GM18519 (cell line): ENCODE data around the gene RAB23.
"Not testable (repeated sequence)": the region's sequence is repeated elsewhere in the genome, so short reads cannot be mapped to it uniquely, and the experiment has no call there.

ENCODE experiments used
- ATAC-seq: cut with Tn5 transposase; IDR thresholded peaks from one replicate; pipeline ENCODE4 v1.9.1; 2021; ENCODE audit warnings: mild to moderate bottlenecking, moderate library complexity; ENCODE audit not compliant: unreplicated experiment, low FRiP score

RAB23 gene

GRCh38 chr6:57243954-57244353, 21.8 kb upstream of the RAB23 start:
- no peak for ATAC-seq

- ATAC-seq = not testable (repeated sequence)
These were observed 21.4 kb upstream of the RAB23 start for GRCh38 chr6:57243526-57243925.

GRCh38 chr6:57242505-57242904, 20.4 kb upstream of the RAB23 start:
- no peak for ATAC-seq

DNA sequence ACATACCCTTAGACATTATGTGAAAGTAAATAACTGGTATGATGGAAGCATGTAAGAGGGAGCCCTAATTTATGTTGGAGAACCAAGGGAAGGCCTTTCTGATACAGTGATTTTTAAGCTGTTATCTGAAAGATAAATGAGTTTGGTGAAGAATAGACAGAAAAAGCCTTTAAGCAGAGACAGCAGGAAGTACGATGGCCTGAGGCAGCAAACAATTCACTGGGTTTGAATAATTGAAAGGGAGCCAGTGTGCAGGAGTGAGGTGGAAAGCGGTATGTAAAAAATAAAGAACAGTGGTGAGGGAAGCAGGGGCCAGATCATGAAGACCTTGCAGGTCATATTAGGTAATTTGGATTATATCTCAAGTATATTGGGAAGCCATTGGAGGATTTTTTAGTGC, 4.1 kb upstream of the RAB23 start:
- no peak for ATAC-seq

DNA sequence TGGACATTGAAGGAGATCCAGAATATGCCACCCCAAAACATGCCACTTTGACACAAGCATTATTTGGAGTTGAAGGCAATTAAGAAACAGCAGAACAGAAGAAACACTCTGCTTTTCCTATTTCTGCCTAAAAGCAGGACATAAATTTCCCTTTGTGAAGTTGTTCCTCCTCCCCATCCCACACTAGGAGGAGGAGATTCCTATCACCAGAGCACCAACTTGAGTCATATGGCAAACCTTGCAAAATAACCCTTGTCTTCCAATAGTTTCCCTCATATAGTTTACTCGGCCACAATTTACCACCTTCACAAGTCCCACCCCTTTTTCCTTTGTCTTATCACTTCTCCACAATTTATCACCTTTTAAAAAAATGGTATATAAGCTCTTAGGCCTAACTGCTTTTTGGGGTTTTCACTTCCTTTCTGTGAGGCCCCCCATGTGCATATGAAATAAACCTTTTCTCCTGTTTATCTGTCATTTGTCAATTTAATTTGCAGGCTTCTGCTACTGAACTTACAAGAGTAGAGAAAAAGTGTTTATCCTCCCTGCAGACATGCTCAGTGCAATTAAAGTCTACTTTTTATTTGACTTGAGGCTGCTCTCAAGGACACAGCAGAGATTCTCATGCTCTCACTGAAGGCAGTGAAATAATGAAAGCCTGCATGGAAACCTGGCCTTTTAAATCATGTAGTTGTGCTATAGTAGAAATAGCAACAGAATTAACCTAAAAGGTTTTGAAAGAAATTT, 2.8 kb upstream of the RAB23 start:
- ATAC-seq = no peak

- no peak for ATAC-seq
These were observed 603 bp upstream of the RAB23 start for GRCh38 chr6:57222743-57223077.

GRCh38 chr6:57221191-57221935, 744 bp downstream of the RAB23 start:
- ATAC-seq = peak; percentile 31

- no peak for ATAC-seq
These were observed 1.9 kb downstream of the RAB23 start for GRCh38 chr6:57220083-57220703.

DNA sequence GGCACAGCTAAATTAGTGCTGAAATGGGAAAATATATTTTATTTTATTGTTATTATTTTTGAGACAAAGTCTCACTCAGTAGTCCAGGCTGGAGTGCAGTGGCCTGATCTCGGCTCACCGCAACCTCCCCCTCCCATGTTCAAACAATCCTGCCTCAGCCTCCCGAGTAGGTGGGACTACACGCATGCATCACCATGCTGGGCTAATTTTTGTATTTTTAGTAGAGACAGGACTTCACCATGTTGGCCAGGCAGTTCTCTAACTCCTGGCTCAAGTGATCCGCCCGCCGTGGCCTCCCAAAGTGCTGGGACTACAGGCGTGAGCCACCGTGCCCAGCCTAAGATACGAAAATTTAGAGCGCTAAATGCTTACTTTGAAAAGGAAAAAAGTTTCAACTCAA, 4.8 kb downstream of the RAB23 start:
- ATAC-seq = no peak

DNA sequence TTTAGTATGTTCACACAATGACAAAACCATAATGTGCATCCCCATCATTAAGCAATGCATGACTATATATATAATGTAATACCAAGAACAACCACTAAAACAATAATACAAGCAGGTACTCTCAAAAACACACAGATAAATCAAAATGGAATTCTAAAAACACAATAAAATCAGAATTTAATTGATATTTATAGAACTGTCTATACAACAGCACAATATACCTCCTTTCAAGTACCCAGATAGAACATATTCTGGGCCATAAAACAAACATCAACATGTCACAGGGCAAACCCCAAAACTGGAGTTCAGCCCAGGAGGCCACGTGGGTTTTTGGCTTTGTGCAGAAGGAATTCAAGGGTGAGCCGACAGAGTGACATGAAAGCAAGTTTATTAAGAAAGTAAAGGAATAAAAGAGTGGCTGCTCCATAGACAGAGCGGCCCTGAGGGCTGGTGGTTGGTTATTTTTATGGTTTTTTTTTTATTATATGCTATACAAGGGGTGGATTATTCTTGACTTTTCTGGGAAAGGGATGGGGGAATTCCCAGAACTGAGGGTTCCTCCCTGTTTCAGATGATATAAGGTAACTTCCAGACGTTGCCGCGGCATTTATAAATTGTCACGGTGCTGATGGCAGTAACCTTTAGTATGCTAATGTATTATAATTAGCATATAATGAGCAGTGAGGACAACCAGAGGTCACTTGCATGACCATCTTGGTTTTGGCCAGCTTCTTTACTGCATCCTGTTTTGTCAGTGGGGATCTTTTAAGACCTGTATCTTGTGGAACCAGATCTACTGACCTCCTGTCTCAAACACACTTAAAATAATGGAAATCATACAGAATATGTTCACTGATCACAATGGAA, 5.6 kb downstream of the RAB23 start:
- ATAC-seq = no peak

- ATAC-seq = no peak
These were observed 6.8 kb downstream of the RAB23 start for GRCh38 chr6:57215260-57215659.

- ATAC-seq = no peak
These were observed 12.0 kb downstream of the RAB23 start for GRCh38 chr6:57210060-57210459.

DNA sequence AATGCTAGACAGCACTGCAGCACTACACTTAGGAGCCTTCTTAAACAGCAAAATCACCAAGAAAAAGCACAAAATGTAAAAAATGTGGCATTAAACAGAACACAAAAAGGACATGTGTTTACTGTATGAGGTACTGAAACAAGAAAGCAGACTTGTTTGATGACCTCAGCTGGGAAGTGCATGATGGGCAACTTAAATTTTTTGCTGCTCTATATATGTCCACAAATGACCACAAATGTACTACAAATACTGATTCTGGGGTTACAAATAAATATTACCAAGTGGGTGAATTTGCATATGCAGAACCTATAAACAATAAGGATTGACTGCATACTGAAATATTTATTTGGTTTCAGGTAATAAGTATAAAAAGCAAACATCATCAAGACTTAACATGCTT, 13.1 kb downstream of the RAB23 start:
- no peak for ATAC-seq

DNA sequence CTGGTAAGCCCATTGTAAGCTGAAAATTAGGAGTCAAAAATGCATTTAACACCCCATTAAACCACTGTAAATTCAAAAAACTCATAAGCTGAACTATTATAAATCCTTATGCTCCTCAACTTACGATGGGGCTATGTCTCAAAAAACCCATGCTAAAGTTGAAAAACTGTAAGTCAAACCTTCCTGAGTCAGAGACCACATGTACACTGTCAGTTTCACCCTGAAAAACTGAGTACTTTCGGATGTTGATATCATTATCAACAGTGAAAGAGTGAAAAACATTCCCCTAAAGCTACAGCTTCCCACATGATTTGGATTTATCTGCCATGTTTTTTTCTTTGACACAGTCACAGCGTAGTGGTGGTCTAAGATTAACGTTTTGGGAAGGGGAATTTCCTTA, 14.2 kb downstream of the RAB23 start:
- no peak for ATAC-seq

DNA sequence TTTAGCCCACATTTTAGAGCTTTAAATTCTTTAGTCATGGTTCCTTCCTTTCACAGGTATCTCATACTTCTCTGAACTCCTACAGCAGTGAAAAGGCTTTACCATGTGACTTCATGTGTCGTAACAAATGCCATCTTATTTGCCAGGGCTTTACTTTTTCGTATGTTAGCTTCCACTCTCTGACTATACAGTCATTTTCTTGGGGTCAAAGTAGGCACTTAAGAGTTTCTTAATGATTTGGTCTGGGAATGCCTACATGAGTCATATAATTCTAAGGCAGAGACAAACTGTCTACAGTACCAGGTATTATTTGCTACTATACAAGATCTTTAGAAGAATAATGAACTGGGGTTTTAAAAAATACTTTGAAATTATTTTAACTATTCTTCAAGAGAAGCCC, 15.0 kb downstream of the RAB23 start:
- ATAC-seq = no peak

- ATAC-seq = no peak
These were observed 16.4 kb downstream of the RAB23 start for GRCh38 chr6:57205550-57206328.

DNA sequence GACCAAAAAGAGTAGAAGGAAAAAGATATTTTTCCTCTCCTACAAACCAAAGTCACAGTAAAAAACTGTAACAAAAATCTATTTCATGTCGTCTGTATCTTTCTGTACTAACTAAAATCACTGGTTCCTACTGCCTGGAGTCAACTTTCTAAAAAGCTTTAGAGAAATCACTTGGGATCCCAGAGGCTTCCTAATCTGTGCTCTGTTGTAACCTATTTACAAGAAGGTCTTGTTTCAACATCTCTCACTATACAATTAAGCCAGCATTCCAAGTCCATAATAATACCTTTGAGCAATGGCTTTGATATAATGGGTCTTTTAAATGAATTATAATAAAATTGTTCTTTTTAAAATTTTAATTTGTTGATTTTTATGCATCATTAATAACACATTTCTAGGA, 20.4 kb downstream of the RAB23 start:
- no peak for ATAC-seq

DNA sequence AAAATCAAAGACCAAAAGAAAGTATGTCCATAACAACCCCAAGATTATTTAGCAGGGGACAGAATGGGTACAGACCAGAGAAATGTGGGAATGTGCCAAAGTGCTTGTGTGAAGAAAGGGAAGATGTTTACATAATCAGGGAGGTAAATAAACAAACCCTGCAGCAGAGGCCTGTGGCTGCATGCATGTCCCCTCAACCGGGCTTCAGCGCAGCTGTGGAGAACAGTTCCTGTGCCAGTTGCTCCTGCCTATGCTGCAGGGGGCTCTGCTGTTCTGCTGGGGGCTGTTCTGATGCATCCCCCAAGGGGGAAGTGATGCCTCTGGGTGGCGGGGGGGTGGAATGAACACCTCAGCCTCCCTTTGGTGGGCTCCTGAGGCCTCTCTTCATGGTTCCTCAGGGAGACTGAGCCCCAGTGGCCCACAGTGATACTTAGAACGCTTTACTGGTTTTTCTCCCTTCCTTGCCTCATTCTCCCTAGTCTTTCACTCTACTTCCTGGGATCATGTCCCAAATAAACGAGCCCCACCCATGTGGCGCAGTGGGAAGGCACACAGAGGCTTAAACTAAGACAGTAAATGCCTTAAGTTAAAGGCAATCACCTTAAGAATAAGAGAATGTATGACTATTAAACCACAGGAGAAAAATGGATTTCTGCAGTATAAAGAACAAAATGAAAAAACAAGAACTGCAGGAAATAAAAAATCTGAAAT, 23.0 kb downstream of the RAB23 start:
- no peak for ATAC-seq

- no peak for ATAC-seq
These were observed 26.6 kb downstream of the RAB23 start for GRCh38 chr6:57195457-57195856.
